Body of pancreas (tissue), 4 donors: Measurements from ENCODE around the gene EIF1AD.
A peak's percentile ranks its signal among the peaks of the same experiment; 100 is the strongest.

Experiments
- CTCF ChIP-seq, 7 experiments: fragments of 450-650 bp in 4 of 7; fragments of 200-600 bp in 3 of 7; sonication (generic) in 3 of 7; IDR thresholded peaks; one replicate each; pipeline ENCODE4 v1.5.1; 2016 to 2019; ENCODE audit warnings: antibody characterized with exemption in 7 of 7
- POLR2A ChIP-seq, 3 donors: fragments of 450-650 bp; IDR thresholded peaks; one replicate each; pipeline ENCODE4 v1.6.1; 2016; ENCODE audit warnings: antibody characterized with exemption in 3 of 3, mild to moderate bottlenecking in 2 of 3

DNA sequence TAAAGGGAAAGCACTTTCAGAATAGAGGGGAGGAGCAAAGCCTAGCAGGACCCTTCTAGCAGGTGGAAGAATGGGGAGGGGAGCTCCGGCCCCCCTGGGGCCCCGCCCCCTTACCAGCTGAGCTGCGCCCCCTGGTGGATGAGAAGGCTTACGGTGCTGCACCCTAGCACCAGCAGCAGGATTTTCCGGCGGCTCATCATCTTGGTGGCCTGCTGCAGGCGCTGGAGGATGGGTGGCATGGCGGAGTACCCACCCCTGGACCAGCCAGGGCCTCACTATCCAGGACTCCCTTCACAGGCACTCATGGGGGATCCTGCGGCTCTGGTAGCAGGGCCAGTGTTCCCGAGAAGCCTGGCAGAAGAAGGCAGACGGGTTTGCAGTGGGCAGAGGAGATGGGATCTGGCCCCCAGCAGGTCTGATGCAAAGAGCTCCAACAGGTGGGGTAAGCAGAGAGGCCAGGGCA lies 43.3 kb upstream of the EIF1AD start:
- TF ChIP-seq CTCF (IDR thresholded peaks at IDR 0.05): peak; percentile 82 to 93 (median 87)
- no peak for TF ChIP-seq POLR2A (IDR thresholded peaks at IDR 0.05)
